K562 (cell line): ENCODE results near the gene WDR27. TPM values are rescaled to one million over a fixed set of nuclear protein-coding genes. Genes with fewer than 3 reads are reported as not detected.

Experiments
- ARHGAP35 ChIP-seq: fragments of 450-650 bp; IDR thresholded peaks from 2 replicates; pipeline ENCODE4 v1.6.1; 2018; ENCODE audit not compliant: partially characterized antibody
- ARID3A ChIP-seq: IDR thresholded peaks from 2 replicates; pipeline ENCODE4 v1.6.1; 2012; ENCODE audit warnings: low read depth, low read length, improper control_type of control experiment, borderline replicate concordance
- CBX3 ChIP-seq, 2 experiments: IDR thresholded peaks; 1 replicate in 1 of 2; 2 replicates in 1 of 2; pipeline ENCODE4 v1.6.1; 2012; ENCODE audit warnings: inconsistent platforms in 2 of 2, low read length in 2 of 2, borderline replicate concordance in 1 of 2, control low read depth in 1 of 2
- CXXC5 ChIP-seq: fragments of 250-450 bp; sonication (Bioruptor Pico); IDR thresholded peaks from 2 replicates; pipeline ENCODE4 v1.8.0; 2022; ENCODE audit warnings: inconsistent platforms, mild to moderate bottlenecking, moderate library complexity
- ERF ChIP-seq: fragments of 450-650 bp; formaldehyde crosslinking; IDR thresholded peaks from 2 replicates; pipeline ENCODE4 v1.4.0; 2020; ENCODE audit warnings: mild to moderate bottlenecking, mixed read lengths
- ETS2 ChIP-seq: IDR thresholded peaks from 2 replicates; pipeline ENCODE4 v1.6.1; 2016; ENCODE audit warnings: borderline replicate concordance, missing genetic modification characterization, mild to moderate bottlenecking, moderate library complexity, missing compliant biosample characterization; ENCODE audit not compliant: poor library complexity, severe bottlenecking
- GTF3C2 ChIP-seq: IDR thresholded peaks from 3 replicates; pipeline ENCODE4 v1.6.1; 2011; ENCODE audit warnings: borderline replicate concordance, mild to moderate bottlenecking, moderate library complexity; ENCODE audit not compliant: insufficient read length; ENCODE audit errors: extremely low read depth
- IRF1 ChIP-seq: sonication (generic); formaldehyde crosslinking; IDR thresholded peaks from 2 replicates; pipeline ENCODE4 v1.8.0; 2022; ENCODE audit warnings: missing genetic modification reagents, mild to moderate bottlenecking, borderline replicate concordance
- KLF10 ChIP-seq: fragments of 250-450 bp; sonication (Bioruptor Pico); IDR thresholded peaks from 2 replicates; pipeline ENCODE4 v1.6.1; 2021; ENCODE audit warnings: matching md5 sums
- NCOA6 ChIP-seq: fragments of 450-650 bp; IDR thresholded peaks from 2 replicates; pipeline ENCODE4 v1.6.1; 2017; ENCODE audit warnings: mild to moderate bottlenecking
- PPARD ChIP-seq: fragments of 250-450 bp; sonication (Bioruptor Pico); IDR thresholded peaks from 2 replicates; pipeline ENCODE4 v1.8.0; 2022; ENCODE audit warnings: inconsistent platforms, mild to moderate bottlenecking, moderate library complexity
- ZBED1 ChIP-seq: IDR thresholded peaks from 2 replicates; pipeline ENCODE4 v1.6.1; 2014
- ZNF766 ChIP-seq: fragments of 200-800 bp; sonication (Bioruptor generic); conservative IDR thresholded peaks from 2 replicates; pipeline ENCODE4 v1.6.1; 2016; ENCODE audit warnings: missing genetic modification characterization, missing compliant biosample characterization
- polyA plus RNA-seq, 8 experiments: library from polyadenylated mRNA; depleted of rRNA in 4 of 8; stranded (reverse) in 5 of 8; unstranded in 3 of 8; fragments of >200 nt; fragmentation: Nextera tagmentation in 2 of 8; fragmentation: Illumina TruSeq in 1 of 8; extraction: Ambion mirVana in 2 of 8; extraction: Trizol in 1 of 8; gene quantifications; 2 replicates each; pipeline versions ENCODE4 v1.2.1 to v1.2.3, GENCODE V29; 2011 to 2014; ENCODE audit warnings: inconsistent platforms in 1 of 8, missing spikeins in 1 of 8
- total RNA-seq, 7 experiments: library from RNA; depleted of rRNA in 6 of 7; stranded (reverse); fragments of >200 nt in 6 of 7; fragmentation: Illumina TruSeq in 2 of 7; extraction: Trizol in 2 of 7; gene quantifications; 2 replicates each; pipeline versions ENCODE4 v1.2.1 to v1.2.3, GENCODE V29; 2011 to 2021; ENCODE audit warnings: low replicate concordance in 1 of 7

Gene WDR27
- total and polyA plus RNA-seq, 9 of the 15 experiments (the other 6 are each of a cell fraction or from before 2014, with no cell fraction given), result 4.3 to 77.2 (median 22.7) TPM

GRCh38 chr6:169452117-169452868 is 249.5 kb downstream of the WDR27 start (continued):
- TF ChIP-seq ARID3A (no peak), KLF10 (CRISPR knock-in tag) (no peak), GTF3C2 (no peak), ZNF766 (CRISPR knock-in tag) (peak; percentile 62; the same call in 1 of the 2 replicates), ETS2 (tag) (no peak), ARHGAP35 (no peak), PPARD (CRISPR knock-in tag) (no peak), IRF1 (CRISPR knock-in tag) (no peak), NCOA6 (peak; percentile 98), ERF (CRISPR knock-in tag) (0 out of 2 replicates have a peak, but pooled peaks have one; percentile 51), ZBED1 (no peak), CBX3 (IDR thresholded peaks at IDR 0.05; ENCODE audit: borderline replicate concordance in 1 of 2, low read length in 2 of 2) (peak in 1 of 2 experiments; percentile 55; a peak in 2 of 3 replicates), CXXC5 (CRISPR knock-in tag) (peak; percentile 99)
